HCT116 (cell line): ENCODE data around the gene ABCC8. TPM values are rescaled to one million over a fixed set of nuclear protein-coding genes. Genes with fewer than 3 reads are reported as not detected.

Experiments
- ATAC-seq: fragments of 200-7000 bp; cut with Tn5 transposase; 2 replicates; pipeline ENCODE4 v1.9.1; 2020; ENCODE audit warnings: mild to moderate bottlenecking, moderate library complexity
- BruUV-seq: library from RNA; stranded (reverse); fragments of 400-500 nt; replicated peaks from 2 replicates; lab custom pipeline; 2021; lab: Mats Ljungman, UMichigan
- CTCF ChIA-PET: fragments of 300-600 bp; sonication (Branson Sonifier 250); formaldehyde crosslinking; loops from one replicate; lab custom pipeline; 2021; ENCODE audit warnings: antibody characterized with exemption; lab: Charles Lee
- POLR2A ChIA-PET: fragments of 300-600, 350-600 bp; sonication (Branson Sonifier 250); formaldehyde crosslinking; loops from one replicate; lab custom pipeline; 2021; ENCODE audit warnings: antibody characterized with exemption; lab: Charles Lee
- RAD21 ChIA-PET, 2 experiments: fragments of 300-600 bp; sonication (Branson Sonifier 250); formaldehyde crosslinking; loops; one replicate each; lab custom pipeline; 2023; ENCODE audit warnings: low total read pairs in 2 of 2; ENCODE audit not compliant: uncharacterized antibody in 2 of 2, unreplicated experiment in 2 of 2, low non-redundant PET in 1 of 2; lab: Charles Lee
- DNase-seq: peaks from one replicate; pipeline ENCODE4 v3.0.0-alpha.2; 2010; ENCODE audit warnings: low read depth, low spot score
- H2AFZ ChIP-seq: fragments of 200-600 bp; shearing (Covaris generic), sonication (generic); 2 replicates; pipeline ENCODE4 v1.6.1; 2017; ENCODE audit warnings: low read depth, mixed run types, mixed read lengths, antibody characterized with exemption, low read length; ENCODE audit not compliant: poor library complexity, severe bottlenecking
- H3K27ac ChIP-seq: 2 replicates; pipeline ENCODE4 v1.5.1; 2012; ENCODE audit warnings: low read depth, low read length
- H3K27me3 ChIP-seq: fragments of 200-600 bp; sonication (generic); 2 replicates; pipeline ENCODE4 v1.6.1; 2016; ENCODE audit warnings: mixed run types, low read length, mixed read lengths; ENCODE audit not compliant: insufficient read depth
- H3K36me3 ChIP-seq, 2 experiments: fragments of 200-500 bp in 1 of 2; fragments of 200-600 bp in 1 of 2; sonication (Bioruptor generic) in 1 of 2; sonication (generic) in 1 of 2; 2 replicates each; pipeline versions ENCODE4 v1.5.1 to v1.6.1; 2014 to 2016; ENCODE audit warnings: low read length in 2 of 2, inconsistent platforms in 1 of 2, mixed read lengths in 1 of 2, mixed run types in 1 of 2; ENCODE audit not compliant: insufficient read depth in 2 of 2, control insufficient read depth in 1 of 2
- H3K4me1 ChIP-seq, 2 experiments: fragments of 200-600 bp in 1 of 2; sonication (generic) in 1 of 2; 2 replicates each; pipeline versions ENCODE4 v1.5.1 to v1.6.1; 2012 to 2017; ENCODE audit warnings: low read length in 2 of 2, inconsistent platforms in 1 of 2, mild to moderate bottlenecking in 1 of 2, mixed read lengths in 1 of 2, mixed run types in 1 of 2, moderate library complexity in 1 of 2; ENCODE audit not compliant: insufficient read depth in 2 of 2, control insufficient read depth in 1 of 2
- H3K4me2 ChIP-seq: fragments of 200-600 bp; sonication (generic); 2 replicates; pipeline ENCODE4 v1.6.1; 2017; ENCODE audit warnings: mixed run types, low read length, mixed read lengths
- H3K4me3 ChIP-seq, 2 experiments: fragments of 200-600 bp in 1 of 2; sonication (generic) in 1 of 2; replicated peaks in 1 of 2; 2 replicates each; pipeline ENCODE4 v1.5.1; 2011 to 2016; ENCODE audit warnings: low read length in 2 of 2, control low read depth in 1 of 2, low read depth in 1 of 2, mild to moderate bottlenecking in 1 of 2, mixed read lengths in 1 of 2, mixed run types in 1 of 2
- H3K79me2 ChIP-seq: fragments of 200-600 bp; sonication (generic); 2 replicates; pipeline ENCODE4 v1.6.1; 2017; ENCODE audit warnings: mild to moderate bottlenecking, mixed run types, low read length, moderate library complexity, mixed read lengths; ENCODE audit not compliant: insufficient read depth
- H3K9ac ChIP-seq: fragments of 200-600 bp; sonication (generic); 2 replicates; pipeline ENCODE4 v1.6.1; 2016; ENCODE audit warnings: low read length, mixed read lengths
- H3K9me2 ChIP-seq: fragments of 200-600 bp; sonication (generic), shearing (Covaris generic); 2 replicates; pipeline ENCODE4 v1.6.1; 2017; ENCODE audit warnings: mixed run types, mild to moderate bottlenecking, moderate library complexity; ENCODE audit not compliant: insufficient read depth
- H3K9me3 ChIP-seq, 2 experiments: fragments of 200-500 bp in 1 of 2; fragments of 200-600 bp in 1 of 2; sonication (Bioruptor generic) in 1 of 2; sonication (generic) in 1 of 2; 2 replicates each; pipeline ENCODE4 v1.6.1; 2014 to 2017; ENCODE audit warnings: low read length in 2 of 2, mixed read lengths in 2 of 2, inconsistent platforms in 1 of 2, low read depth in 1 of 2, mild to moderate bottlenecking in 1 of 2, mixed run types in 1 of 2, moderate library complexity in 1 of 2; ENCODE audit not compliant: control insufficient read depth in 1 of 2, insufficient read depth in 1 of 2
- H4K20me1 ChIP-seq: fragments of 200-600 bp; sonication (generic), shearing (Covaris generic); 2 replicates; pipeline ENCODE4 v1.6.1; 2017; ENCODE audit warnings: mixed run types, mild to moderate bottlenecking, moderate library complexity; ENCODE audit not compliant: insufficient read depth
- ATF3 ChIP-seq: IDR thresholded peaks from 2 replicates; pipeline ENCODE4 v1.6.1; 2012
- CEBPB ChIP-seq: IDR thresholded peaks from 2 replicates; pipeline ENCODE4 v1.6.1; 2012; ENCODE audit warnings: low read depth
- EGR1 ChIP-seq: IDR thresholded peaks from 2 replicates; pipeline ENCODE4 v1.6.1; 2012; ENCODE audit warnings: low read depth
- FOSL1 ChIP-seq: IDR thresholded peaks from 2 replicates; pipeline ENCODE4 v1.6.1; 2012; ENCODE audit warnings: low read depth
- JUND ChIP-seq: IDR thresholded peaks from 2 replicates; pipeline ENCODE4 v1.6.1; 2012
- POLR2AphosphoS5 ChIP-seq: IDR thresholded peaks from 2 replicates; pipeline ENCODE4 v1.6.1; 2011; ENCODE audit warnings: mild to moderate bottlenecking, low read depth, low read length, moderate library complexity
- RAD21 ChIP-seq: IDR thresholded peaks from 2 replicates; pipeline ENCODE4 v1.6.1; 2012; ENCODE audit warnings: low read depth, mild to moderate bottlenecking
- SIN3A ChIP-seq: IDR thresholded peaks from 2 replicates; pipeline ENCODE4 v1.6.1; 2012; ENCODE audit warnings: low read depth
- SP1 ChIP-seq: IDR thresholded peaks from 2 replicates; pipeline ENCODE4 v1.6.1; 2012; ENCODE audit warnings: low read depth
- SRF ChIP-seq: IDR thresholded peaks from 2 replicates; pipeline ENCODE4 v1.6.1; 2012; ENCODE audit warnings: low read depth
- TCF7L2 ChIP-seq: IDR thresholded peaks from 2 replicates; pipeline ENCODE4 v1.7.0; 2011; ENCODE audit warnings: borderline replicate concordance, inconsistent platforms; ENCODE audit not compliant: insufficient read depth, insufficient read length; ENCODE audit errors: extremely low read depth
- YY1 ChIP-seq: IDR thresholded peaks from 2 replicates; pipeline ENCODE4 v1.6.1; 2011; ENCODE audit warnings: low read length, low read depth, moderate library complexity, mild to moderate bottlenecking; ENCODE audit not compliant: insufficient replicate concordance; ENCODE audit errors: extremely low read depth
- intact Hi-C: fragments of 100-400 bp; cut with micrococcal nuclease; formaldehyde crosslinking; loops from 2 replicates; pipeline ENCODE4 v1.10.0; 2022
- total RNA-seq: library from RNA; stranded (reverse); gene quantifications from one replicate; pipeline ENCODE4 v1.2.1, GENCODE V29; 2021; ENCODE audit not compliant: unreplicated experiment

Gene ABCC8
- total RNA-seq, 1 experiment from 2014 or later = 0.39 TPM

DNA sequence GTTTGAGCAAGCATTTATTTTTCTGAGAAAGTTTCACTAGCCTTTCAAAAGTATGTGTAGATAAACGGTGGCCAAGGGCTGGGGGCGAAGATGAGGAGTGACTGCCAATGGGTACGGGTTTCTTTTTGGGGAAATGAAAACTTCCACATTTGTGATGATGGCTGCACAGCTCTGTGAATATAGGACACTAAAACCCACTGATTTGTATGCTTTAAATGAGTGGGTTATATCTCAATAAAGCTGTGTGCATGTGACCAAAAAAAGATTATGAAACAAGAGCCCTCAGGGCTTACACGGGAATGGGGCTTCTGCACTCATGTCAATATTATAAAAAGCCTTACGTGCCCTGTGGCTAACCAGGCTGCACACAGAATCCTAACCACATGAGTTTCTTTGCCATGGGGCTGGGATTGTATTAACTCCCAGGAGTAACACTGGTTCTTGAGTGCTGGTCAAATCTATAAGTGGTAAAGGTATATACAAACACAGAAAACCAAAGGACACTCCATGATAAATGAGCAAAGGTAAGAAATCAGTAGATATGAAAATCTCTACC is 31.3 kb downstream of the ABCC8 start:
- ChIA-PET CTCF (no interaction called here), RAD21 (no interaction called here), POLR2A (no interaction called here)
- BruUV-seq = no TSS peak
- Histone ChIP-seq H3K9me3 (no peaks in the 10 kb centered on the region), H3K4me2 (no peak overlapping the region), H3K9me2 (no peaks in the 10 kb centered on the region), H3K36me3 (no peaks in the 10 kb centered on the region), H3K4me3 (no peak overlapping the region), H3K9ac (no peak overlapping the region), H3K79me2 (no peaks in the 10 kb centered on the region), H4K20me1 (no peaks in the 10 kb centered on the region), H3K27me3 (peaks cover 15% of the 10 kb centered on the region), H3K27ac (no peak overlapping the region), H3K4me1 (no peaks in the 10 kb centered on the region), H2AFZ (no peak overlapping the region)
- TF ChIP-seq POLR2AphosphoS5 (no peak), ATF3 (no peak), FOSL1 (no peak), SRF (no peak), YY1 (no peak), SIN3A (no peak), RAD21 (no peak), JUND (no peak), EGR1 (no peak), CEBPB (no peak), TCF7L2 (no peak), SP1 (no peak)
- ATAC-seq (no peak), DNase-seq (no peak)
- intact Hi-C loops = no loop called here
